ENCODE results near the gene NUDT15. TPM values are rescaled to one million over a fixed set of nuclear protein-coding genes. Genes with fewer than 3 reads are reported as not detected.
"Not testable (repeated sequence)": the region's sequence is repeated elsewhere in the genome, so short reads cannot be mapped to it uniquely, and the experiment has no call there.

Gene NUDT15
- total and polyA plus RNA-seq, 3 experiments from 2014 or later = 7.1 to 24.0 (median 23.9) TPM

DNA sequence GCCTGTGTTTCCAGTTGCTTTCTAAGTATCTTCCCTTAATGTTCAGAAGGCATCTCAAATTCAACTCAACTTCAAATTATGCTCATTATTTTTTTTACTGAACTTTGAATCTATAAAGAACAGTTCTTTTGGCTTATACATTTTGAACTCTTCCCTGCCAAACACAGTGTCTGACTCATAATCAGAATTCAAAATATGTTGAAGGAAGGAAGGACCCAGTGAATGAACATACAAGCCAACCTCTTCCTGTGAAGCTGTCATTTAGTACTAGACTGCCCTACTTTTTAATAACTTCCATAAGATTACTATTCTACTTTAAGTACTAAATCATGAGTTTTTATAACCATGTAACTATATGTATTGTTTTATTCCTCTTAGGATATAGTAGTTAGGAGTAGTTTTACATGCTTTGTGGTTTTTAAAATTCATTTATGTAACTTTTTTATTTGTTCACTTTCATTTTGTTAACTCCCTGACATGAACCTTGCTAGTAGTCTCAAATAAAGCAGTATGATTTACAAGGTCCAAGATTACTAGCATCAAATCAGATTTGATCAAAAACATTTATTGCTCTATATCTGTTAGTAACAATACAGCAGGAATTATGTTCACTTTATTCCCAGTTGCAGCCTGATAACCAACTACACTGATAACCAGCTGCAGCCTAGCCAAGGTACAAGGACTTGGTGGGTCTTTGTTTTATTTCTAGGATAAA, 6.4 kb downstream of the NUDT15 start:
- Histone ChIP-seq H3K4me3 (ENCODE audit: low read length) (no peak overlapping the region), H3K4me1 (ENCODE audit: insufficient read depth, low read length) (peaks cover 2% of the 10 kb centered on the region), H3K27ac (ENCODE audit: low read depth, low read length) (no peak overlapping the region), H3K36me3 (ENCODE audit: insufficient read depth, low read length) (peaks cover 3% of the 10 kb centered on the region), H3K27me3 (ENCODE audit: insufficient read depth, low read length, poor library complexity, severe bottlenecking) (no peaks in the 10 kb centered on the region), H3K9me3 (ENCODE audit: low read length) (no peaks in the 10 kb centered on the region)
- H3K4me3 Mint-ChIP-seq = peak overlapping the region in 1 of 7 donors; percentile 2
- no peaks in the 10 kb centered on the region for H3K27me3 Mint-ChIP-seq
- H3K4me1 Mint-ChIP-seq = peaks cover 12 to 15% (median 13%) of the 10 kb centered on the region in 3 donors
- CTCF ChIA-PET = interaction anchor here (0.6 kb wide), 1 partner anchor 1001 kb away, joined by 3 read pairs; no protein-coding TSS in a partner anchor
- no peak for DNase-seq
- peaks cover 0 to 44% (median 6%) of the 10 kb centered on the region in 3 donors for H3K36me3 Mint-ChIP-seq
- H3K9me3 Mint-ChIP-seq = no peaks in the 10 kb centered on the region
- H3K27ac Mint-ChIP-seq = peak overlapping the region in 7 of 8 donors; percentile 0 to 83 (median 43)
- POLR2A ChIA-PET = no interaction called here

DNA sequence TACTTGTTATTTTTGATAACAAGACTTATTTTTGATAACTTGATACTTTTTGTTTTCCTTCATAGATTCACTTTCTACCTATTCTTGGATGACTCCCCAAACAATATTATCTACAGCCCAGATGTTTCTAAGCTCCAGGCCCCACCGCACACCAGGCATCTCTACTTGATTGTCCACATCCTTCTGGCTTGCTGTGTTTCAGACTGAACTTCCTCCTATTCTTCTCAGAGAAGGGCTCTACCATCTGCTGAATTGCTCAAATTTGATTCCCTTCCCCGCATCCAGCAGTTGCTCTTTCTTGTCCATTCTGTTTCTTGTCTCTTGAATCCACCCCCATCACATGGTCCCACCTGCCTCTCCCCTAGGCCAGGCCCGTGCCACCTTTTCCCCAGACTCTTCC, 13.0 kb downstream of the NUDT15 start:
- H3K9me3 Mint-ChIP-seq = no peaks in the 10 kb centered on the region
- peaks cover 0 to 72% (median 13%) of the 10 kb centered on the region in 3 donors for H3K36me3 Mint-ChIP-seq
- H3K9me3 ChIP-seq (ENCODE audit: low read length) = no peaks in the 10 kb centered on the region
- POLR2A ChIA-PET = no interaction called here
- H3K27ac Mint-ChIP-seq = peak overlapping the region in 1 of 8 donors; percentile 75
- H3K27ac ChIP-seq (ENCODE audit: low read depth, low read length) = no peak overlapping the region
- no peaks in the 10 kb centered on the region for H3K27me3 ChIP-seq (ENCODE audit: insufficient read depth, low read length, poor library complexity, severe bottlenecking)
- CTCF ChIA-PET = no interaction called here
- H3K4me1 Mint-ChIP-seq = peaks cover 0 to 4% (median 2%) of the 10 kb centered on the region in 3 donors
- peaks cover 18% of the 10 kb centered on the region for H3K36me3 ChIP-seq (ENCODE audit: insufficient read depth, low read length)
- H3K4me3 Mint-ChIP-seq = no peak overlapping the region
- H3K4me3 ChIP-seq (ENCODE audit: low read length) = no peak overlapping the region
- H3K4me1 ChIP-seq (ENCODE audit: insufficient read depth, low read length) = no peaks in the 10 kb centered on the region
- H3K27me3 Mint-ChIP-seq = no peaks in the 10 kb centered on the region
- no peak for DNase-seq

DNA sequence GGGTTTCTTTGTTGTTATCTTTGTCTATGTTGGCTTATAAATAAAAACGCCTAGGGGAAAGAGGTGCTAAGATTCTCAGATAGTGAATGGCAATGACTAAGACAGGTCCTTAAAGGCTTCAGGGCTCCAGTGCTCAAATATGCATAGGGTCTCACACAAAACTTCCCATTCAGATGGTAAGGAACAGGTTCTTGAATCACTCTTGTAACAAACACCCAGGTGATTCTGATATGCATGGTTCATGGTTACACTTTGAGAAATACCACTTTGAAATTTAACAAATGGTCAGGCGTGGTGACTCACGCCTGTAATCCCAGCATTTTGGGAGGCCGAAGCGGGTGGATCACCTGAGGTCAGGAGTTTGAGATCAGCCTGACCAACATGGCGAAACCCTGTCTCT, 17.1 kb downstream of the NUDT15 start:
- POLR2A ChIA-PET = no interaction called here
- no peaks in the 10 kb centered on the region for H3K9me3 ChIP-seq (ENCODE audit: low read length)
- peaks cover 15% of the 10 kb centered on the region for H3K36me3 ChIP-seq (ENCODE audit: insufficient read depth, low read length)
- H3K4me3 ChIP-seq (ENCODE audit: low read length) = no peak overlapping the region
- H3K4me3 Mint-ChIP-seq = no peak overlapping the region
- H3K4me1 Mint-ChIP-seq = peaks cover 0 to 4% (median 2%) of the 10 kb centered on the region in 3 donors
- H3K27me3 Mint-ChIP-seq = no peaks in the 10 kb centered on the region
- no peak overlapping the region for H3K27ac ChIP-seq (ENCODE audit: low read depth, low read length)
- H3K9me3 Mint-ChIP-seq = no peaks in the 10 kb centered on the region
- H3K27ac Mint-ChIP-seq = no peak overlapping the region
- DNase-seq = no peak
- H3K4me1 ChIP-seq (ENCODE audit: insufficient read depth, low read length) = no peaks in the 10 kb centered on the region
- CTCF ChIA-PET = interaction anchor here (3.6 kb wide), 1 partner anchor 17 kb away, joined by 15 read pairs; the partner anchor contains the start of gene NUDT15
- H3K27me3 ChIP-seq (ENCODE audit: insufficient read depth, low read length, poor library complexity, severe bottlenecking) = no peaks in the 10 kb centered on the region
- H3K36me3 Mint-ChIP-seq = peaks cover 0 to 63% (median 13%) of the 10 kb centered on the region in 3 donors

DNA sequence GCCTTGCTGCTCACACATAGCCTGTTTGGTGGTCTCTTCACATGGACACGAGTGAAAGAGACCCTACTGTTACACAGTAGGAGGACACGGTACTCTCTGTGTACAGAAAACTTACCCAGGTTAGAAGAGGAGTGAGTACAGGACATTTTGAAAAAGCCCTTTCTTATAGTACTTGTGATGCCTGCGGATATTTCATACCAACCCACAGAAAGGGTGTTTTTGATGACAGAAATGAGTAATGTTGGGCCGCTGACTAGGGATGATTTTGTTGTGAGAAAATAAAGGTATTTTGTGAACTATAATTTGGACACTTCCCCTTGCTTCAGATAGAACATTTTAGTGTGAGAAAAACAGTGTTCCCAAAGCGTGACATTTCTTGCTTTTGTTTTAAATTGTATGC, 18.2 kb downstream of the NUDT15 start:
- H3K4me3 ChIP-seq (ENCODE audit: low read length) = no peak overlapping the region
- peaks cover 0 to 4% (median 2%) of the 10 kb centered on the region in 3 donors for H3K4me1 Mint-ChIP-seq
- H3K27me3 Mint-ChIP-seq = no peaks in the 10 kb centered on the region
- no peaks in the 10 kb centered on the region for H3K27me3 ChIP-seq (ENCODE audit: insufficient read depth, low read length, poor library complexity, severe bottlenecking)
- no peak for DNase-seq
- H3K36me3 Mint-ChIP-seq = peaks cover 0 to 66% (median 12%) of the 10 kb centered on the region in 3 donors
- no peak overlapping the region for H3K27ac ChIP-seq (ENCODE audit: low read depth, low read length)
- no peaks in the 10 kb centered on the region for H3K4me1 ChIP-seq (ENCODE audit: insufficient read depth, low read length)
- H3K36me3 ChIP-seq (ENCODE audit: insufficient read depth, low read length) = peaks cover 15% of the 10 kb centered on the region
- POLR2A ChIA-PET = no interaction called here
- CTCF ChIA-PET = no interaction called here
- no peaks in the 10 kb centered on the region for H3K9me3 ChIP-seq (ENCODE audit: low read length)
- H3K9me3 Mint-ChIP-seq = no peaks in the 10 kb centered on the region
- H3K4me3 Mint-ChIP-seq = no peak overlapping the region
- peak overlapping the region in 4 of 8 donors; percentile 28 to 70 (median 48) for H3K27ac Mint-ChIP-seq

DNA sequence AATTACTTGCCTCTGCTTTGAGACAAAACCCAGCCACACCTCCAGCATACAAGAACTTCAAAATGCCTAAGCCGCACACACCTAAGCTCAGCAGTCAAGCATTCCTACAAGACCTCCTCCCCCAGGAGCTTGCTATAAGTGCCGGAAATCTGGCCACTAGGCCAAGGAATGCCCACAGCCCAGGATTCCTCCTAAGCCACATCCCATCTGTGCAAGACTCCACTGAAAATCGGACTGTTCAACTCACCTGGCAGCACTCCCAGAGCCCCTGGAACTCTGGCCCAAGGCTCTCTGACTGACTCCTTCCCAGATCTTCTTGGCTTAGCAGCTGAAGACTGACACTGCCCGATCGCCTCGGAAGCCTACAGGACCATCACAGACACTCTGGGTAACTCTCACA, 21.0 kb downstream of the NUDT15 start:
- POLR2A ChIA-PET, H3K4me3 Mint-ChIP-seq: not testable (repeated sequence)

DNA sequence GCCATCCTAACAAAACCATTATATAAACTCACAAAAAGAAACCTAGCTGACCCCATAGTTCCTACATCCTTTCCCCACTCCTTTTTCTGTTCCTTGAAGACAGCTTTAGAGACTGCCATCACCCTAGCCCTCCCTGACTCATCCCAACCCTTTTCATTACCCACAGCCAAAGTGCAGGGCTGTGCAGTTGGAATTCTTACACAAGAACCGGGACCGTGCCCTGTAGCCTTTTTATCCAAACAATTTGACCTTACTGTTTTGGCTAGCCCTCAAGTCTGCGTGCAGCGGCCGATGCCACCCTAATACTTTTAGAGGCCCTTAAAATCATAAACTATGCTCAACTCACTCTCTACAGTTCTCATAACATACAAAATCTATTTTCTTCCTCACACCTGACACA, 22.4 kb downstream of the NUDT15 start:
- CTCF ChIA-PET; H3K27me3 Mint-ChIP-seq; H3K36me3 ChIP-seq (ENCODE audit: insufficient read depth, low read length); H3K4me1 Mint-ChIP-seq; H3K4me3 Mint-ChIP-seq; H3K27me3 ChIP-seq (ENCODE audit: insufficient read depth, low read length, poor library complexity, severe bottlenecking); H3K4me1 ChIP-seq (ENCODE audit: insufficient read depth, low read length); H3K4me3 ChIP-seq (ENCODE audit: low read length); H3K9me3 ChIP-seq (ENCODE audit: low read length); DNase-seq; H3K9me3 Mint-ChIP-seq; H3K27ac ChIP-seq (ENCODE audit: low read depth, low read length); POLR2A ChIA-PET: not testable (repeated sequence)
- H3K36me3 Mint-ChIP-seq = peaks cover 0 to 43% (median 0%) of the 10 kb centered on the region in 3 donors
- H3K27ac Mint-ChIP-seq = peak overlapping the region in 3 of 8 donors; percentile 11 to 84 (median 74)

More for the DNA sequence above, 21.0 kb downstream of the NUDT15 start:
- peaks cover 0 to 51% (median 2%) of the 10 kb centered on the region in 3 donors for H3K36me3 Mint-ChIP-seq
- H3K4me1 Mint-ChIP-seq; H3K9me3 ChIP-seq (ENCODE audit: low read length); CTCF ChIA-PET; H3K27me3 ChIP-seq (ENCODE audit: insufficient read depth, low read length, poor library complexity, severe bottlenecking); H3K4me3 ChIP-seq (ENCODE audit: low read length); H3K27me3 Mint-ChIP-seq; H3K9me3 Mint-ChIP-seq; H3K4me1 ChIP-seq (ENCODE audit: insufficient read depth, low read length); H3K27ac ChIP-seq (ENCODE audit: low read depth, low read length); H3K36me3 ChIP-seq (ENCODE audit: insufficient read depth, low read length); DNase-seq: not testable (repeated sequence)
- peak overlapping the region in 4 of 8 donors; percentile 3 to 77 (median 14) for H3K27ac Mint-ChIP-seq

DNA sequence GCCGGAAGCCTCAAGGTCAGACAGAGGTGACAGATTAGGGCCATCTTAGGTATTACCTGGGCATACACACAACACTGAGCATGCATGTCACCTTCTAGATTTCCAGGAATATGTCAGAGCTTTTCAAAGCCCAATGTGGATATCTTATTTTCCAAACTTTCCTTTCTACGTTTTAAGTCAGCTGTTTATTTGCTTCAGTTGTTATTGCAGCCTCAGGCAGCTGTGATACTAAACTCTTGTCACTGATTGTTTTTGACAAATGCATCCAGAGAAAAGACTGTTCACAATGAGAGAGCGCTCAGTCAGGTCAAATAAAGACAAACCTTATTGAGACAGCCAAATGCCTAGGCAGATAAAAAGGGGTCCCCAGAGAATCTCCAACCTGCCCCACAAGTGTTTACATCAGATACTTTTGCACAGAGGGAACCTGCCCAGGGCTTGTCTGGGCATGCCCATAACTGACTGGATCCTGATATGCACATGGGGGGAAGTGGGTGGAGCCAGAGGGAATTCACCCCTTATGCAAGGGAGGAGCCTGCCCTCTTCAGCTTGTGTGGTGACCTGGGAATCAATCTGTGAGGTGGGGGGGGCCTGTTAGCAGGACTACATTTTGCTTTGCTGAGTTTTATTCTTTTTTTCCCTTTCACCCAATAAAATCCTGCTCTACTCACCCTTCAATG, 28.9 kb downstream of the NUDT15 start:
- Histone ChIP-seq H3K27me3 (ENCODE audit: insufficient read depth, low read length, poor library complexity, severe bottlenecking) (no peaks in the 10 kb centered on the region), H3K4me1 (ENCODE audit: insufficient read depth, low read length) (no peaks in the 10 kb centered on the region), H3K4me3 (ENCODE audit: low read length) (no peak overlapping the region), H3K9me3 (ENCODE audit: low read length) (no peaks in the 10 kb centered on the region), H3K36me3 (ENCODE audit: insufficient read depth, low read length) (peaks cover 5% of the 10 kb centered on the region), H3K27ac (ENCODE audit: low read depth, low read length) (no peak overlapping the region)
- ChIA-PET POLR2A (no interaction called here), CTCF (interaction anchor here (1.7 kb wide), 1 partner anchor 29 kb away, joined by 3 read pairs; the partner anchor contains the start of gene NUDT15)
- Mint-ChIP-seq H3K27ac (peak overlapping the region in 3 of 8 donors; percentile 27 to 46 (median 35)), H3K9me3 (peaks cover 20 to 23% (median 21%) of the 10 kb centered on the region in 5 donors), H3K36me3 (peaks cover 13 to 61% (median 37%) of the 10 kb centered on the region in 3 donors), H3K4me1 (peaks cover 0 to 6% (median 4%) of the 10 kb centered on the region in 3 donors), H3K4me3 (no peak overlapping the region), H3K27me3 (no peaks in the 10 kb centered on the region)
- DNase-seq = no peak

DNA sequence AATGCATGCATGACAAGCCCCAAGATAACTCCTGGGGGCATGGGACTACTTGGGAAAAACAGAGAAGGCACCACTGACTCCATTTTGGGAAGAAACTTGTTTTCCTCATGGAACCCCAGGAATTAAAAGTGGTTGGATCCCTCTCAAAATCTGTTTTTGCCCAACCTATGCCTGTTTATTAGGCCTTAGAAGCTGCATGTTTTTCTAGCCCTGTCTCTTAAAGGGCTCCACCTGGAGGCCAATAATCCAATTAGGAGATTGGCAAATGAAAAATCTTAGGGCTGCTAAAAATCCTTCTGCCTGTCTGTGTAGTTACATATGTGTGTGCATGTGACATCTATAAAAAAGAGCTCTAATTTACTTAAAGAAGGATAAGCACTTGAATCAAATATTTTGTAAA, 30.5 kb downstream of the NUDT15 start:
- no peak overlapping the region for H3K4me3 Mint-ChIP-seq
- ChIA-PET POLR2A (no interaction called here), CTCF (interaction anchor here (1.3 kb wide), 1 partner anchor 30 kb away, joined by 4 read pairs; no protein-coding TSS in a partner anchor)
- Histone ChIP-seq H3K36me3 (ENCODE audit: insufficient read depth, low read length) (peaks cover 16% of the 10 kb centered on the region), H3K9me3 (ENCODE audit: low read length) (no peaks in the 10 kb centered on the region), H3K27me3 (ENCODE audit: insufficient read depth, low read length, poor library complexity, severe bottlenecking) (no peaks in the 10 kb centered on the region), H3K4me3 (ENCODE audit: low read length) (no peak overlapping the region), H3K4me1 (ENCODE audit: insufficient read depth, low read length) (no peaks in the 10 kb centered on the region), H3K27ac (ENCODE audit: low read depth, low read length) (no peak overlapping the region)
- no peak overlapping the region for H3K27ac Mint-ChIP-seq
- peaks cover 20 to 36% (median 22%) of the 10 kb centered on the region in 5 donors for H3K9me3 Mint-ChIP-seq
- peaks cover 15 to 71% (median 53%) of the 10 kb centered on the region in 3 donors for H3K36me3 Mint-ChIP-seq
- DNase-seq = no peak
- H3K27me3 Mint-ChIP-seq = no peaks in the 10 kb centered on the region
- H3K4me1 Mint-ChIP-seq = peaks cover 0 to 6% (median 4%) of the 10 kb centered on the region in 3 donors

All from CD8-positive, alpha-beta memory T cell (primary cell).